Left ventricle myocardium inferior (tissue), 1 donor: ENCODE data around the gene MAGI1. TPM values are rescaled to one million over a fixed set of nuclear protein-coding genes. Genes with fewer than 3 reads are reported as not detected.

Experiments used
- DNase-seq: peaks from one replicate; pipeline ENCODE4 v3.0.0-alpha.2; 2020
- H3K27ac ChIP-seq: fragments of 200-600 bp; replicated peaks from 2 replicates; pipeline ENCODE4 v1.8.0; 2021
- H3K27me3 ChIP-seq: fragments of 200-600 bp; 2 replicates; pipeline ENCODE4 v1.8.0; 2021; ENCODE audit warnings: low read depth
- H3K36me3 ChIP-seq: fragments of 200-600 bp; 2 replicates; pipeline ENCODE4 v1.8.0; 2021
- H3K4me1 ChIP-seq: fragments of 200-600 bp; 2 replicates; pipeline ENCODE4 v1.8.0; 2021
- H3K4me3 ChIP-seq: fragments of 200-600 bp; 2 replicates; pipeline ENCODE4 v1.8.0; 2021; ENCODE audit warnings: mild to moderate bottlenecking, moderate library complexity
- H3K9me3 ChIP-seq: fragments of 200-600 bp; replicated peaks from 2 replicates; pipeline ENCODE4 v1.8.0; 2021
- intact Hi-C: fragments of 100-400 bp; cut with micrococcal nuclease; formaldehyde crosslinking; loops from one replicate; pipeline ENCODE4 v1.11.0; 2022
- total RNA-seq: library from RNA; stranded (reverse); fragmentation: NEBNext Ultra II Directional; extraction: Animal tissue kit (Norgen Biotek cat#: 25700); gene quantifications from one replicate; pipeline ENCODE4 v1.2.1, GENCODE V29; 2021
- TF ChIP-seq, protein P1 (sequence below): fragments of 200-600 bp; IDR thresholded peaks from 2 replicates; pipeline ENCODE4 v1.8.0; 2021; ENCODE audit warnings: antibody characterized with exemption, mild to moderate bottlenecking, borderline replicate concordance
- donor health status: DM: no; HTN: yes; CAD: no; lungs with severe emphysema.

MAGI1 gene
- total RNA-seq, 1 donor from 2014 or later = 36.6 TPM

DNA sequence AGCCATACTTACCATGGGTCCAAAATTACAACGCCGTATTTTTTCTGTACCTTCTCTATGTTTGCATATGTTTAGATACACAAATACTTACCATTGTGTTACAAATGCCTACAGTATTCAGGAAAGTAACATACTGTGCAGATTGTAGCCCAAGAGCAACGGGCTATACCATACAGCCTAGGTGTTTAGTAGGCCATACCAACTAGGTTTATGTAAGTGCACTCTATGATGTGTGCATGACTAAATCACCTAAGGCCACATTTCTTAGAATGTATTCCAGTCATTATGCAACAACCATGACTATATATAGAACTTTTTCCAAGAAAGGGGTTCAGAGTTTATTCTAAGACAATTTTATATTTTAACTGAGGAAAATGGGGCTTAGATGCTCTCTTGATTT, 411.7 kb downstream of the MAGI1 start:
- H3K4me1 ChIP-seq = peaks cover 35% of the 10 kb centered on the region
- H3K9me3 ChIP-seq = no peaks in the 10 kb centered on the region
- intact Hi-C loops = no loop called here
- TF ChIP-seq, protein P1, sequence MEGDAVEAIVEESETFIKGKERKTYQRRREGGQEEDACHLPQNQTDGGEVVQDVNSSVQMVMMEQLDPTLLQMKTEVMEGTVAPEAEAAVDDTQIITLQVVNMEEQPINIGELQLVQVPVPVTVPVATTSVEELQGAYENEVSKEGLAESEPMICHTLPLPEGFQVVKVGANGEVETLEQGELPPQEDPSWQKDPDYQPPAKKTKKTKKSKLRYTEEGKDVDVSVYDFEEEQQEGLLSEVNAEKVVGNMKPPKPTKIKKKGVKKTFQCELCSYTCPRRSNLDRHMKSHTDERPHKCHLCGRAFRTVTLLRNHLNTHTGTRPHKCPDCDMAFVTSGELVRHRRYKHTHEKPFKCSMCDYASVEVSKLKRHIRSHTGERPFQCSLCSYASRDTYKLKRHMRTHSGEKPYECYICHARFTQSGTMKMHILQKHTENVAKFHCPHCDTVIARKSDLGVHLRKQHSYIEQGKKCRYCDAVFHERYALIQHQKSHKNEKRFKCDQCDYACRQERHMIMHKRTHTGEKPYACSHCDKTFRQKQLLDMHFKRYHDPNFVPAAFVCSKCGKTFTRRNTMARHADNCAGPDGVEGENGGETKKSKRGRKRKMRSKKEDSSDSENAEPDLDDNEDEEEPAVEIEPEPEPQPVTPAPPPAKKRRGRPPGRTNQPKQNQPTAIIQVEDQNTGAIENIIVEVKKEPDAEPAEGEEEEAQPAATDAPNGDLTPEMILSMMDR = no peak
- H3K27me3 ChIP-seq = no peaks in the 10 kb centered on the region
- H3K36me3 ChIP-seq = no peaks in the 10 kb centered on the region
- no peak for DNase-seq
- H3K4me3 ChIP-seq = no peak overlapping the region
- H3K27ac ChIP-seq = no peak overlapping the region

DNA sequence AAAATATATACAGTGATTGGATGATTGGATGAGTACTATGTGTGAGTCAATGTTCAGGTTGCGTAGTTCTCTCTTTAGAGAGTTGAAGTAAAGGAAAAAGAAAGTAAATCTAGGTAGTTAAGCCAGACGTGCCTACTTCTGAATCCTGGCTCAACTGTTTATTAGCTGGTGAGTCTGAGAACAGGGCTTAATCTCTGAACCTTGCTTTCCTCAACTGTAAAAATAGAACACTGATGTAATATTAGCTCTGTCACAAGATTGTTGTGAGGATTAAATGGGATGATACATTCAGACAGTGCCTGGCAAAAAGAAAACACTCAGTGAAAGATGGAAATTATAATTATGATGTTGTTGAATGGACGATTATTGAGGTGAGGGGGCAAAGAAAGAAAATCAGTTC, 413.4 kb downstream of the MAGI1 start:
- no peaks in the 10 kb centered on the region for H3K9me3 ChIP-seq
- peak overlapping the region; percentile 61 for H3K27ac ChIP-seq
- no peak for DNase-seq
- H3K4me1 ChIP-seq = peaks cover 49% of the 10 kb centered on the region
- H3K4me3 ChIP-seq = no peak overlapping the region
- intact Hi-C loops = no loop called here
- TF ChIP-seq, protein P1 = no peak
- no peaks in the 10 kb centered on the region for H3K36me3 ChIP-seq
- H3K27me3 ChIP-seq = no peaks in the 10 kb centered on the region

DNA sequence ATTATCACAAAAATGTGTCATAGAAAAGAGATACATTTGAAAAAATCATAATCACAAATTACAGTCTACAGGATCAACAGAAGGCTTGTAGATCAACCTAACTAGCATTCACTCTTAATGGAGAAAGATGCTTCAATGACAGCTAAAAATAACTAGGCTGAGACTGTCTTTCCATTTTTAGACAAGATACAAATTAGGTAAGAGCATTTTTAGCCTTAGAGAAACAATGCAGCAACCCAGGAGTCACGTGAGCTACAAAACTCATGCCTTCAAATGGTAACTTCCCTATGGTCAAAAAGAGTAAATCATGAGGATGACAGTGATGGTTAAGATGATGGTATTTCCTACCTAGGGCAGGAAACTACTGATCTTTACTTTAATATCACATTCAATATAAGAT, 415.4 kb downstream of the MAGI1 start:
- Histone ChIP-seq H3K4me1 (peaks cover 68% of the 10 kb centered on the region), H3K4me3 (no peak overlapping the region), H3K36me3 (no peaks in the 10 kb centered on the region), H3K27ac (peak overlapping the region; percentile 52), H3K9me3 (no peaks in the 10 kb centered on the region), H3K27me3 (no peaks in the 10 kb centered on the region)
- no peak for DNase-seq
- intact Hi-C loops = no loop called here
- TF ChIP-seq, protein P1 = no peak

DNA sequence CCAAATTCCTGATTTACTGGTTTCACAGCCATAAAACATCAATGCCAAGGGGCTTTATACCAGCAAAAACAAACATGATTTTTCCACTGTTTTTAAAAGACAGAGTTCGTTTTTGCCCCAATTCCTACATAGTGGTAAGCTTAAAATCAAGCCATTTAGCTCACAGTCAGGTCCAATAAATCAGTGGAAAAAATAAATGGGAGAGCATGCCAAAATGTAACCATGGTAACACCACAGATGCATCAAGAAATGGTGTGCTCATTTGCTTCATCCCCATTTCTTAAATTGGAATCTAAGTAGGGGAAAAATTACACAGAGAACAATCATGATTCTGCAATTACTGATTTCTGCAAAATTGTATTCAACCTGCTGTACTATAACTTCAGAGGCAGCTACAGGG, 418.8 kb downstream of the MAGI1 start:
- TF ChIP-seq, protein P1 = no peak
- no peak for DNase-seq
- Histone ChIP-seq H3K9me3 (no peaks in the 10 kb centered on the region), H3K36me3 (no peaks in the 10 kb centered on the region), H3K4me1 (peaks cover 82% of the 10 kb centered on the region), H3K27me3 (no peaks in the 10 kb centered on the region), H3K4me3 (no peak overlapping the region), H3K27ac (peak overlapping the region; percentile 27)
- intact Hi-C loops = no loop called here

DNA sequence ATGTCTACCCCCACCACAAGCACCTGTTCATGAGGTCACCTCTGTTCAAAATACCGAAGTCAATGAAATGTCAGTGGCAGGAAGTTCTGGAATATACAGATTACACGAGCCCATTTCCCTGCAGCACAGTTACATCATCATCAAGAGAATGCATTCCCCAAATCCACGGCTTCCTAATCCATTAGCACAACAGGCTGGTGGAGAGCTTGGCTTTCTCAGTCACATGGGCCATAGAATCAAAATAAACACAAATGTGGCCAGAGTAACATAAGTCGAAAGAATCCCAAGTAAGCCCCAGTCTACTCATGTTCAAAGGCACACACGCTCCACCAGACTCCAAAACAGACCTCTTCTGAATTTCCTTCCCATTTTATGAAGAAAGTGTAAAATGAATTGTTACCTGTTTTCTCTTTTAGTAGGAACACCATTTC, 419.3 kb downstream of the MAGI1 start:
- no peak for DNase-seq
- Histone ChIP-seq H3K36me3 (no peaks in the 10 kb centered on the region), H3K27me3 (no peaks in the 10 kb centered on the region), H3K4me1 (peaks cover 84% of the 10 kb centered on the region), H3K9me3 (no peaks in the 10 kb centered on the region), H3K27ac (peak overlapping the region; percentile 27), H3K4me3 (no peak overlapping the region)
- TF ChIP-seq, protein P1 = no peak
- intact Hi-C loops = no loop called here

DNA sequence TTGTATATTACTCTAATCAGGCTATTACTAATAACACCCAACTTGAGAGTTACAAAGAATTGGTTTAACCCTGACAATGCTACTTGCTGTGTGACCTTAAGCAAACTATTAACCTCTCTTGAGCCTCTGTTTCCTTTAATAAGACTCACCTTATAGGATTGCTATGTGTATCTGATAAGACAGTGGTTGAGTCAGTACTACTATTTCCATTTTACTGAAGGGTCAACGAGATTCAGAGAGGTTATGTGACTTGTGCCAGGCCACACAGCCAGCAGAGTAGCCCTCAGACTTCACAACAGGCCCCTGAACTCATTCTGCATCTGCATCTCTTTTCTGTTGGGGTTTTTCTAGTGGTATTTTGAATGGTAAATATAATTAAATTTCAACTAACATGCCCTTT, 420.1 kb downstream of the MAGI1 start:
- no peak for DNase-seq
- TF ChIP-seq, protein P1 = no peak
- no peak overlapping the region for H3K4me3 ChIP-seq
- no peaks in the 10 kb centered on the region for H3K36me3 ChIP-seq
- H3K27me3 ChIP-seq = no peaks in the 10 kb centered on the region
- H3K4me1 ChIP-seq = peaks cover 79% of the 10 kb centered on the region
- H3K9me3 ChIP-seq = no peaks in the 10 kb centered on the region
- H3K27ac ChIP-seq = no peak overlapping the region
- intact Hi-C loops = no loop called here
